ENCODE data around the gene CACNG7. TPM values are rescaled to one million over a fixed set of nuclear protein-coding genes. Genes with fewer than 3 reads are reported as not detected.

CACNG7 gene, protein sequence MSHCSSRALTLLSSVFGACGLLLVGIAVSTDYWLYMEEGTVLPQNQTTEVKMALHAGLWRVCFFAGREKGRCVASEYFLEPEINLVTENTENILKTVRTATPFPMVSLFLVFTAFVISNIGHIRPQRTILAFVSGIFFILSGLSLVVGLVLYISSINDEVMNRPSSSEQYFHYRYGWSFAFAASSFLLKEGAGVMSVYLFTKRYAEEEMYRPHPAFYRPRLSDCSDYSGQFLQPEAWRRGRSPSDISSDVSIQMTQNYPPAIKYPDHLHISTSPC
- total RNA-seq (not detected), polyA plus RNA-seq (0.05 TPM)
- long read RNA-seq, donor 1 = 0 reads
- long read RNA-seq, donor 2, partial matches to known transcripts = 0 of 1 reads
- long read RNA-seq, donor 2, other reads (novel, unspliced or antisense) = 0 of 1 reads
- long read RNA-seq, donor 3 = 0 reads
- long read RNA-seq, donor 4 = 0 reads
- long read RNA-seq, donor 5 = 0 reads
- long read RNA-seq, donor 6 = 0 reads
- long read RNA-seq, donor 7 = 0 reads
- long read RNA-seq, donor 8 = 0 reads
- long read RNA-seq, donor 9 = 0 reads
- long read RNA-seq, donor 10 = 0 reads

DNA sequence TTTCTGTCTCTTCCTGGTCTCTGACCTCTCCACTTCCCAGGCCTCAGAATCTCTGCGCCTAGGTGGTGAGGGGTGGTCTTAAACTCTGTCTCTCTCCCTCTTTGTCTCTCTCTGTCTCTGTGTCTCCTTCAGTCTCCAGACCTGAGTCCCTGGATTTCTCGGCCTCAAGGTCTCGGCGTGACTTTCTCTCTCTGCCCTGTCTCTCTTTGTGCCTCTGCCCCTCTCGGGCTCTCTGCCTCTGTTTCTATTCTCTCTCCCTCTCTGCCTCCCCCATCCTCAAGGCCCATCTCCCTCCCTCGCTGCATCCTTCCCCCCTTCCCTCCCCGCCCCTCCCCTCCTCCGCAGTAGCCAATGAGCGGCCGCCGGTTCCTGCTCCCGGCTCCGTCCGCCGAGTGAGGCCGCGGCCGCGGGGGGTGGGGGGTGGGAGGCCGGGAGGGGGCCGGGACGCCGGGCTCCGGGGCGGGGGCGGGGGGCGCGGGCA is at the start of gene CACNG7:
CACNG7 (plus strand) TSS at position 344 of the 481 bp plus-strand sequence. CDS start 3,554 bp downstream, outside the sequence.
- Histone ChIP-seq H3K36me3 (ENCODE audit: control insufficient read depth in 2 of 2, insufficient read depth in 2 of 2, low read length in 1 of 2) (no peaks in the 10 kb centered on the region), H3K27ac (ENCODE audit: low read depth in 1 of 2, low read length in 1 of 2) (no peak within 1 kb of the TSS), H3K9me3 (ENCODE audit: control insufficient read depth in 2 of 2, insufficient read depth in 1 of 2, low read length in 1 of 2) (no peaks in the 10 kb centered on the region), H3K4me3 (ENCODE audit: low read length in 2 of 2) (no peak within 1 kb of the TSS), H3K27me3 (ENCODE audit: control insufficient read depth in 2 of 2, insufficient read depth in 1 of 2, low read length in 1 of 2) (peaks cover 51 to 78% of the 10 kb centered on the region in 2 donors), H3K4me1 (ENCODE audit: control insufficient read depth in 2 of 2, insufficient read depth in 2 of 2, low read length in 2 of 2) (peaks cover 0 to 3% of the 10 kb centered on the region in 2 donors)
- 4% methylated on average over 27 of the region's 28 CpGs for WGBS
- no peak for DNase-seq (ENCODE audit: low read depth in 6 of 9, low spot score in 9 of 9)

DNA sequence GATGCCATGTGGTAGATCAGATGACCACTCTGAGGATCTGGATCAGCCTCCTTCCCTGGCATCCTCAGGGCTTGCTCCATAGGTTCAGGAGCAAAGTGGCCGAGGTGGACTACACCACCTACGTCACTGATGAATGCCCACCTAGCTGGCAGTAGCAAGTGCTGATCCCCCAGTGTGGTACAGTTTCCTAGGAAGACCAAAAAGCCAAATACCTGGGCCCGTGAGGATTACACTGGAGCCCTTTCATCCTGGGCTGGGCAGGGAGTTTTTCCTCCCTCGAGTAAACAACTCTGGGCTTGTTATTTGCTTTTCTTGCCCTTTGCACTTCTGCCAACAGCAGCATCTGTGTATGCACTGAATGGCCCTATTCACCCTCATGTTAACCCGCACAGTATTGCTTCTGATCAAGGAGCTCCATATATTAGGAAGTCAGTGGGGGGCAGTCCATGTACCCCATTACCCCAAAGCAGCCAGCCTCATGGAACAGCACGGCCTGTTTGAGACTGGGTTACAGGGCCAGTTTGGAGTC is 44.7 kb upstream of the CACNG7 start:
- peaks cover 0 to 7% of the 10 kb centered on the region in 2 donors for H3K9me3 ChIP-seq (ENCODE audit: control insufficient read depth in 2 of 2, insufficient read depth in 1 of 2, low read length in 1 of 2)
- H3K36me3 ChIP-seq (ENCODE audit: control insufficient read depth in 2 of 2, insufficient read depth in 2 of 2, low read length in 1 of 2) = no peaks in the 10 kb centered on the region
- 97% methylated on average over 6 of the region's 6 CpGs for WGBS
- no peak overlapping the region for H3K4me3 ChIP-seq (ENCODE audit: low read length in 2 of 2)
- H3K27me3 ChIP-seq (ENCODE audit: control insufficient read depth in 2 of 2, insufficient read depth in 1 of 2, low read length in 1 of 2) = peaks cover 0 to 12% of the 10 kb centered on the region in 2 donors
- DNase-seq (ENCODE audit: low read depth in 6 of 9, low spot score in 9 of 9) = no peak
- H3K4me1 ChIP-seq (ENCODE audit: control insufficient read depth in 2 of 2, insufficient read depth in 2 of 2, low read length in 2 of 2) = peaks cover 10 to 32% of the 10 kb centered on the region in 2 donors
- no peak overlapping the region for H3K27ac ChIP-seq (ENCODE audit: low read depth in 1 of 2, low read length in 1 of 2)

DNA sequence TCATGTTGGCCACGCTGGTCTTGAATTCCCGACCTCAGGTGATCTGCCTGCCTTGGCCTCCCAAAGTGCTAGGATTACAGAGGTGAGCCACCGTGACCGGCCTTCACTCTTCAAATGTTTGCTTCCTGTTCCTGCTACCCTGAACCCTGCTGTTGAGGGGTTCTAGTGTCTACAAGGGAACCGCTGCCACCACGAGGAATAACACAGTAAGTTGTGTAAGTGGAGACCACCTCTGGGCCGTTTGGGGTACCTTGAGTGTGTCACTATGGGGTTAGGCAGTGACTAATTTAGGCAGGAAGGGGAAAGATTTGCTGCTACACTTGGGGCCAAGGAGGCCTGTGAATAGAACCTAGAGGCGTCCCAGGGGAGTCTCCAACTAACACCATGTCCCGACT is 43.6 kb upstream of the CACNG7 start:
- Histone ChIP-seq H3K9me3 (ENCODE audit: control insufficient read depth in 2 of 2, insufficient read depth in 1 of 2, low read length in 1 of 2) (peaks cover 0 to 7% of the 10 kb centered on the region in 2 donors), H3K4me3 (ENCODE audit: low read length in 2 of 2) (peak overlapping the region; percentile 62 to 83), H3K4me1 (ENCODE audit: control insufficient read depth in 2 of 2, insufficient read depth in 2 of 2, low read length in 2 of 2) (peaks cover 11 to 38% of the 10 kb centered on the region in 2 donors), H3K27me3 (ENCODE audit: control insufficient read depth in 2 of 2, insufficient read depth in 1 of 2, low read length in 1 of 2) (peaks cover 0 to 12% of the 10 kb centered on the region in 2 donors), H3K27ac (ENCODE audit: low read depth in 1 of 2, low read length in 1 of 2) (peak overlapping the region; percentile 90 to 91), H3K36me3 (ENCODE audit: control insufficient read depth in 2 of 2, insufficient read depth in 2 of 2, low read length in 1 of 2) (peaks cover 1 to 2% of the 10 kb centered on the region in 2 donors)
- 72% methylated on average over 9 of the region's 9 CpGs for WGBS
- peak in 2 of 9 donors; percentile 53 to 78 for DNase-seq (ENCODE audit: low read depth in 6 of 9, low spot score in 9 of 9)

DNA sequence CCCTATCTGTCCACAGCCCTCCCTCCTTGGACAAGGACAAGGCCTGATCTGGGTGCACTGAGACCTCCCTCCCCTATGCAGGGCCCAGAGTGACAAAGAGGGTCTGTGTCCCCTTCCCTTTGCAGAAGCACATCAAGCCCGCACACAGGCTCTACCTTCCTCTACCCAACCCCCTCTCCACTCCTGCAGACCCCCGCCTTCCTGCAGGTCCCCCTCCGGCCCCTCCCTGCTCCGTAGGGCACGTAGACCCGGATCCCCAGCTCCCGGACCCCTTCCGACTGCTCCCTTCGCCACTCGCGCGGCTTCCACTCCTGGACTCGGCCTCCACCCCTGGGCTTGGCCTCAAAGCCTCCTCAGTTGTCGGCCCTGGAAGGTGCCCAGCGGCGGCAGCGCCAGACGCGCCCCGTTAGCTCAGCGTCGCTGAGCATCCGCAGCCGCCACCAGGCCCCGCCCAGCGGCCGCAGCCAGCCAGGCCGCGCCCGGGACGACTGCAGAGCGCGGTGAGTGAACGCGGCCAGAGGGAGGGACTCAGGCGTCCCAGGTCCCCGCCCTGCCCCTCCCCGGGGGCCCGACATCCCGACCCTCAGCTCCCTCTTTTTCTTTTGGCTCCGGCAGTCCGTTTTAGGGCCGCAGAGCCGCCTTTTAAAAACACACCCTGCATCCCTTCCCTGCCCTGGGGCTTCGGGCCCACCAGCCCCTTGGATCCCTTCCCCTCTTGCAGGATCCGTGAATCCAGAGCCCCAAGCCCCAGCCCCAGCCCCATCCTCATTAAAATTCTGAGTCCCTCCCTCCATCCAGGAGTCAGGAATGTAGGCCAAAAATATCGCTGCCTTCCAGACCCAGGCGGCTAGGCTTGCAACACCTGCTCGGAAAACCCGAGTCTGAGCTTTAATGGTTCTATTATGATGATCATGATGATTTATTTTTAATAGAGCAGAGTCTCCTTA is 42.9 kb upstream of the CACNG7 start:
- H3K36me3 ChIP-seq (ENCODE audit: control insufficient read depth in 2 of 2, insufficient read depth in 2 of 2, low read length in 1 of 2) = peaks cover 4 to 5% of the 10 kb centered on the region in 2 donors
- H3K27me3 ChIP-seq (ENCODE audit: control insufficient read depth in 2 of 2, insufficient read depth in 1 of 2, low read length in 1 of 2) = peaks cover 0 to 12% of the 10 kb centered on the region in 2 donors
- DNase-seq (ENCODE audit: low read depth in 6 of 9, low spot score in 9 of 9) = peak in 2 of 9 donors; percentile 54 to 81
- H3K4me1 ChIP-seq (ENCODE audit: control insufficient read depth in 2 of 2, insufficient read depth in 2 of 2, low read length in 2 of 2) = peaks cover 12 to 43% of the 10 kb centered on the region in 2 donors
- peaks cover 0 to 7% of the 10 kb centered on the region in 2 donors for H3K9me3 ChIP-seq (ENCODE audit: control insufficient read depth in 2 of 2, insufficient read depth in 1 of 2, low read length in 1 of 2)
- WGBS = 8% methylated on average over 50 of the region's 50 CpGs
- H3K27ac ChIP-seq (ENCODE audit: low read depth in 1 of 2, low read length in 1 of 2) = peak overlapping the region; percentile 90 to 91
- H3K4me3 ChIP-seq (ENCODE audit: low read length in 2 of 2) = peak overlapping the region; percentile 62 to 83

DNA sequence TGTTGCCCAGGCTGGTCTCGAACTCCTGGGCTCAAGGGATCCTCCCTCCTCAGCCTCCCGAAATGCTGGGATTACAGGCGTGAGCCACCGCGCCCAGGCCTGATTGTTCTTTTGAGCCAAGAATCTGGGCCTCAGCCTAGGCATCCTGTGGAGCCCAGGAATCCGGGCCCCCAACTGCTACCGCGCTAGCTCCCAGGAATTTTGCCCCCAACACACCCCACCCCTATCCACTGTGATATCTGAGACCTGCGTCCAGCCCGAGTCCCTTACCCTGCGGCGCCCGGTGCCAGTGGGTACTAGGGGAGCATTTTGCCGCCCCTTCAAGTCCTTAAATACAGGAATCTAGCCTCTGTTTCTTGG is 42.2 kb upstream of the CACNG7 start:
- DNase-seq (ENCODE audit: low read depth in 6 of 9, low spot score in 9 of 9) = no peak
- peak overlapping the region; percentile 62 to 83 for H3K4me3 ChIP-seq (ENCODE audit: low read length in 2 of 2)
- peaks cover 12 to 50% of the 10 kb centered on the region in 2 donors for H3K4me1 ChIP-seq (ENCODE audit: control insufficient read depth in 2 of 2, insufficient read depth in 2 of 2, low read length in 2 of 2)
- H3K27me3 ChIP-seq (ENCODE audit: control insufficient read depth in 2 of 2, insufficient read depth in 1 of 2, low read length in 1 of 2) = peaks cover 0 to 12% of the 10 kb centered on the region in 2 donors
- WGBS = 69% methylated on average over 14 of the region's 14 CpGs
- H3K9me3 ChIP-seq (ENCODE audit: control insufficient read depth in 2 of 2, insufficient read depth in 1 of 2, low read length in 1 of 2) = peaks cover 0 to 7% of the 10 kb centered on the region in 2 donors
- peaks cover 4 to 7% of the 10 kb centered on the region in 2 donors for H3K36me3 ChIP-seq (ENCODE audit: control insufficient read depth in 2 of 2, insufficient read depth in 2 of 2, low read length in 1 of 2)
- peak overlapping the region; percentile 81 to 91 for H3K27ac ChIP-seq (ENCODE audit: low read depth in 1 of 2, low read length in 1 of 2)

DNA sequence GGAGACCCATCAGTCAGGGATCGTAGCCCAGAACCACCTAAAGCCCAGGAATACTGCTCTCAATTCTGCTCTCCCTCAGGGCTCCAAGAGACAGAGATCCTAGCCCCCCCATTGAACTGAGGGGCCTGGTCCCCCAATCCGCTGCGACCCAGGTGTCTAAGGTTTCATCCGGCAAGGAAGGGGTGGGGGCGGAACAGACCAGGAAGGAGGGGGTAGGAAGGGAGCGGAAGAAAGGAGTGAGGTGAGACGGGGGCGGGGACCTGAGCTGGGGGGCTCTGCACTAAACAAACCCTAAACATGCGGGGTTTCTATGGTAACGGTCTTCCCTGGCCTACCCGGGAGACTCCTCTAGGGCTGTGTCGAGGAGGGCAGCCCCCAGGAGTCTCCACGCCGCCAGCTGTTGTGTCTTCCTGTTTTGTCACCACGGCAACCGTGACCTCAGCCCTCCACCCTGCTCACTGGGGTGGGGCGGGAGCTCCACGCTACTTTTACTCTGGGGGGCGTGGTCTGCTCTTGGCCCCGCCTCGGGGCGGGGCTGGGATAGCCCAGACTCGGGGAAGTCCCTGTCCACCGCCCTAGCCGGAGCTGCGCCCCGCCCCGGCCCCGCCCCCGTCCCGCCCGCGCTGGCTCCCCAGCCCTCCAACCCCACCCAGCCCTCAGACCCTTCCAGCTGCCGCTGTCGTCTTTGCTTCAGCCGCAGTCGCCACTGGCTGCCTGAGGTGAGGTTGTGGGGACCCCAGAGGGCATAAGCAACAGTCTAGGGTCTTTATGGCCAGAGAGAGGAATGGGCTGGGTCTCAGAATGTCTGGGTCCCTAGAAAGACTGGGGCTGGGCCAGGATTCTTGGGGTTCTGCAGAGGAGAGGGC is 41.6 kb upstream of the CACNG7 start, which contains the start of gene MYADM:
MYADM (plus strand) TSS at position 659 of the 866 bp plus-strand sequence. CDS start 5,647 bp downstream, outside the sequence.
- Histone ChIP-seq H3K9me3 (ENCODE audit: control insufficient read depth in 2 of 2, insufficient read depth in 1 of 2, low read length in 1 of 2) (peaks cover 0 to 7% of the 10 kb centered on the region in 2 donors), H3K27me3 (ENCODE audit: control insufficient read depth in 2 of 2, insufficient read depth in 1 of 2, low read length in 1 of 2) (peaks cover 0 to 12% of the 10 kb centered on the region in 2 donors), H3K4me3 (ENCODE audit: low read length in 2 of 2) (peak within 1 kb of the TSS; percentile 78 to 83), H3K36me3 (ENCODE audit: control insufficient read depth in 2 of 2, insufficient read depth in 2 of 2, low read length in 1 of 2) (peaks cover 4 to 7% of the 10 kb centered on the region in 2 donors), H3K27ac (ENCODE audit: low read depth in 1 of 2, low read length in 1 of 2) (peak within 1 kb of the TSS; percentile 90 to 91), H3K4me1 (ENCODE audit: control insufficient read depth in 2 of 2, insufficient read depth in 2 of 2, low read length in 2 of 2) (peaks cover 12 to 56% of the 10 kb centered on the region in 2 donors)
- peak; percentile 97 to 100 (median 99) for DNase-seq (ENCODE audit: low read depth in 6 of 9, low spot score in 9 of 9)
- 3% methylated on average over 37 of the region's 37 CpGs for WGBS

DNA sequence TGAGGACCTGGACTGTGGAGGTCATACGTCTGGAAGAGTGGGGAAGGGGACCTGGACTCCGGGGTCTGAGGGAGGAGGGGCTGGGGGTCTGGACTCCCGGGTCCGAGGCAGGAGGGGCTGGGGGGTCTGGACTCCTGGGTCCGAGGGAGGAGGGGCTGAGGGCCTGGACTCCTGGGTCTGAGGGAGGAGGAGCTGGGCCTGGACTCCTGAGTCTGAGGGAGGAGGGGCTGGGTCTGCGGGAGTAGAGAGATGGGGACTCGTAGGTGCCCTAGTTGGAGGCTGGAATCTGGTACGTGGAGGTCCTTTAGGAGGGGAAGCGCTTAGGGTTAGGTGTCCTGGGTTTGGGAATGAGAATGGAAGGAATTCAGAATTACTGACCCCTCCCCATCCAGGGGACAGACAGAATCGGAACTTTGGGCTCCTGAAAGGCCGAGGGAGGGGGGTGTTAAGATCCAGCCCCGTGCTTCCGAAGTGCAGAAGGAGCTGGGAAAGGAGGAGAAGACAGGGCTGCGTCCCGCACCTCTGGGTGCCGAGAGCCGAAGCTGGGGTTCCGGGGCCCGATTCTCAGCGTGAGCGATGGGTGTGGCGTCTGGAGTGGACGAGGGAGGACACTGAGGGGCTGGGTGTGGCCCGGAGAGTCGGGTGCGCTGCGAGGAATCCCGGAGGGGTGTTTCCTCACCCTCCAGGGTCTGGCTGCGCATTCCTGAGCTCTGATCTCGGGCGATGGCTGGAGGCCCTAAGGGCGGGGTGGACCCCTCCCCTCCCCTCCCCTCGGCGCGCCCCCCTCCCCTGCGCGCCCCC is 40.8 kb upstream of the CACNG7 start:
- peaks cover 15 to 60% of the 10 kb centered on the region in 2 donors for H3K4me1 ChIP-seq (ENCODE audit: control insufficient read depth in 2 of 2, insufficient read depth in 2 of 2, low read length in 2 of 2)
- peak overlapping the region; percentile 83 to 90 for H3K27ac ChIP-seq (ENCODE audit: low read depth in 1 of 2, low read length in 1 of 2)
- H3K9me3 ChIP-seq (ENCODE audit: control insufficient read depth in 2 of 2, insufficient read depth in 1 of 2, low read length in 1 of 2) = peaks cover 0 to 7% of the 10 kb centered on the region in 2 donors
- H3K4me3 ChIP-seq (ENCODE audit: low read length in 2 of 2) = peak overlapping the region; percentile 78 to 83
- H3K27me3 ChIP-seq (ENCODE audit: control insufficient read depth in 2 of 2, insufficient read depth in 1 of 2, low read length in 1 of 2) = peaks cover 0 to 12% of the 10 kb centered on the region in 2 donors
- WGBS = under 1% methylated on average over 35 of the region's 37 CpGs
- DNase-seq (ENCODE audit: low read depth in 6 of 9, low spot score in 9 of 9) = no peak
- H3K36me3 ChIP-seq (ENCODE audit: control insufficient read depth in 2 of 2, insufficient read depth in 2 of 2, low read length in 1 of 2) = peaks cover 6 to 11% of the 10 kb centered on the region in 2 donors

Data from thymus (tissue), 14 donors.